Neuronal stem cell (in vitro differentiated cells): ENCODE data around the gene HCFC2.
"Not testable (repeated sequence)": the region's sequence is repeated elsewhere in the genome, so short reads cannot be mapped to it uniquely, and the experiment has no call there.

ENCODE experiments used
- DNase-seq: peaks from one replicate; pipeline ENCODE4 v3.0.0-alpha.2; 2013; ENCODE audit warnings: low spot score
- H2AFZ ChIP-seq: one replicate; pipeline ENCODE4 v1.6.1; 2013; ENCODE audit warnings: mild to moderate bottlenecking, low read length, inconsistent platforms
- H2AK5ac ChIP-seq: 2 replicates; pipeline ENCODE4 v1.6.1; 2013; ENCODE audit warnings: low read depth, mild to moderate bottlenecking, inconsistent platforms, low read length, moderate library complexity, mixed read lengths
- H2BK120ac ChIP-seq: 2 replicates; pipeline ENCODE4 v1.6.1; 2013; ENCODE audit warnings: low read depth, mild to moderate bottlenecking, inconsistent platforms, low read length, moderate library complexity, mixed read lengths
- H2BK12ac ChIP-seq: one replicate; pipeline ENCODE4 v1.6.1; 2013; ENCODE audit warnings: low read length, inconsistent platforms
- H2BK15ac ChIP-seq: 2 replicates; pipeline ENCODE4 v1.6.1; 2013; ENCODE audit warnings: mild to moderate bottlenecking, low read length, inconsistent platforms, mixed read lengths
- H2BK5ac ChIP-seq: one replicate; pipeline ENCODE4 v1.6.1; 2013; ENCODE audit warnings: inconsistent platforms, mild to moderate bottlenecking, low read length, moderate library complexity
- H3K14ac ChIP-seq: one replicate; pipeline ENCODE4 v1.6.1; 2013; ENCODE audit warnings: low read length, inconsistent platforms
- H3K18ac ChIP-seq: 2 replicates; pipeline ENCODE4 v1.6.1; 2013; ENCODE audit warnings: low read length, inconsistent platforms
- H3K23ac ChIP-seq: 2 replicates; pipeline ENCODE4 v1.6.1; 2013; ENCODE audit warnings: low read depth, mild to moderate bottlenecking, mixed read lengths, low read length, inconsistent platforms; ENCODE audit not compliant: poor library complexity
- H3K27ac ChIP-seq: replicated peaks from 3 replicates; pipeline ENCODE4 v1.5.1; 2013; ENCODE audit warnings: low read length, inconsistent platforms
- H3K27me3 ChIP-seq, 3 experiments: 2 replicates each; pipeline ENCODE4 v1.6.1; 2013; ENCODE audit warnings: low read length in 3 of 3, mild to moderate bottlenecking in 2 of 3, inconsistent platforms in 1 of 3, low read depth in 1 of 3, mixed read lengths in 1 of 3, moderate library complexity in 1 of 3; ENCODE audit not compliant: control insufficient read depth in 3 of 3, insufficient read depth in 3 of 3
- H3K36me3 ChIP-seq, 2 donors: replicated peaks in 1 of 2; 2 replicates each; pipeline ENCODE4 v1.6.1; 2013; ENCODE audit warnings: low read length in 2 of 2; ENCODE audit not compliant: control insufficient read depth in 2 of 2, insufficient read depth in 2 of 2
- H3K4ac ChIP-seq: 2 replicates; pipeline ENCODE4 v1.6.1; 2013; ENCODE audit warnings: inconsistent platforms, mild to moderate bottlenecking, low read length, moderate library complexity
- H3K4me1 ChIP-seq, 2 donors: 1 replicate in 1 of 2; 2 replicates in 1 of 2; pipeline ENCODE4 v1.6.1; 2013; ENCODE audit warnings: low read length in 2 of 2, low read depth in 1 of 2; ENCODE audit not compliant: control insufficient read depth in 2 of 2, insufficient read depth in 1 of 2
- H3K4me2 ChIP-seq: one replicate; pipeline ENCODE4 v1.6.1; 2013; ENCODE audit warnings: mild to moderate bottlenecking, low read length, inconsistent platforms; ENCODE audit not compliant: insufficient read depth, poor library complexity, severe bottlenecking
- H3K4me3 ChIP-seq, 2 donors: 2 replicates each; pipeline ENCODE4 v1.5.1; 2013; ENCODE audit warnings: low read length in 2 of 2, mild to moderate bottlenecking in 2 of 2, inconsistent platforms in 1 of 2, moderate library complexity in 1 of 2
- H3K79me1 ChIP-seq: one replicate; pipeline ENCODE4 v1.6.1; 2013; ENCODE audit warnings: low read depth, mild to moderate bottlenecking, inconsistent platforms, low read length, moderate library complexity
- H3K9ac ChIP-seq: one replicate; pipeline ENCODE4 v1.6.1; 2013; ENCODE audit warnings: mild to moderate bottlenecking, low read depth, low read length, inconsistent platforms; ENCODE audit not compliant: poor library complexity
- H3K9me3 ChIP-seq, 2 donors: replicated peaks in 1 of 2; 2 replicates each; pipeline versions ENCODE3 to v1.6.1; 2013; ENCODE audit warnings: low read length in 2 of 2, mild to moderate bottlenecking in 2 of 2, inconsistent platforms in 1 of 2, low read depth in 1 of 2, mixed read lengths in 1 of 2, moderate library complexity in 1 of 2; ENCODE audit not compliant: control insufficient read depth in 2 of 2, insufficient read depth in 1 of 2
- H4K8ac ChIP-seq: one replicate; pipeline ENCODE4 v1.6.1; 2013; ENCODE audit warnings: low read depth, mild to moderate bottlenecking, inconsistent platforms, low read length, moderate library complexity
- H4K91ac ChIP-seq: one replicate; pipeline ENCODE4 v1.6.1; 2013; ENCODE audit warnings: low read length, low read depth, mild to moderate bottlenecking, inconsistent platforms; ENCODE audit not compliant: poor library complexity
- WGBS, 2 donors: extraction: QIAGEN DNeasy Blood & Tissue Kit; methylation state at CpG; one replicate each; pipeline ENCODE4 v1.1.7; 2013; ENCODE audit warnings: missing lambda C conversion rate in 2 of 2, mixed read lengths in 1 of 2; ENCODE audit not compliant: insufficient read length in 2 of 2, insufficient replicate concordance in 1 of 2; ENCODE audit errors: extremely low coverage in 2 of 2; 5-methylcytosine and 5-hydroxymethylcytosine counted together

HCFC2 gene

GRCh38 chr12:104036143-104036542, 28.2 kb upstream of the HCFC2 start:
- not testable (repeated sequence) for H2AFZ ChIP-seq, H3K9ac ChIP-seq, H3K27me3 ChIP-seq, H3K4me1 ChIP-seq, H3K23ac ChIP-seq, H2BK12ac ChIP-seq, H3K4me2 ChIP-seq, H3K79me1 ChIP-seq, H3K36me3 ChIP-seq, H3K4me3 ChIP-seq, H3K9me3 ChIP-seq, H2AK5ac ChIP-seq, H3K14ac ChIP-seq, H4K91ac ChIP-seq, H3K4ac ChIP-seq, H3K27ac ChIP-seq, H4K8ac ChIP-seq, H2BK15ac ChIP-seq, H2BK120ac ChIP-seq, H2BK5ac ChIP-seq, H3K18ac ChIP-seq, DNase-seq
- WGBS, 2 donors, result no CpG with 5 or more reads among the region's 2 CpGs

- H4K91ac ChIP-seq, H2BK15ac ChIP-seq, H2BK120ac ChIP-seq, H3K9ac ChIP-seq, H3K27ac ChIP-seq, H3K4ac ChIP-seq, H3K18ac ChIP-seq, H4K8ac ChIP-seq, H3K23ac ChIP-seq, H3K4me2 ChIP-seq, H2BK5ac ChIP-seq, H2AK5ac ChIP-seq, H3K79me1 ChIP-seq, H3K4me3 ChIP-seq, H3K36me3 ChIP-seq, H2AFZ ChIP-seq, H3K4me1 ChIP-seq, H3K14ac ChIP-seq, DNase-seq, H3K9me3 ChIP-seq, H2BK12ac ChIP-seq: not testable (repeated sequence)
- peaks cover 0 to 13% (median 0%) of the 10 kb centered on the region in 3 experiments for H3K27me3 ChIP-seq
- no CpG with 5 or more reads among the region's 1 CpG for WGBS, 2 donors
These were observed 24.6 kb upstream of the HCFC2 start for GRCh38 chr12:104039769-104040168.

GRCh38 chr12:104042580-104042979, 21.8 kb upstream of the HCFC2 start:
- H3K9ac ChIP-seq, result no peak overlapping the region
- no peak overlapping the region for H3K4ac ChIP-seq
- H3K14ac ChIP-seq, result no peak overlapping the region
- no CpG with 5 or more reads among the region's 1 CpG for WGBS, 2 donors
- peak overlapping the region; percentile 58 for H2AK5ac ChIP-seq
- H2BK120ac ChIP-seq, result no peak overlapping the region
- no peak overlapping the region for H3K27ac ChIP-seq
- H2AFZ ChIP-seq, result no peak overlapping the region
- H2BK5ac ChIP-seq, result no peak overlapping the region
- DNase-seq, result no peak
- H3K36me3 ChIP-seq, result no peaks in the 10 kb centered on the region
- peak overlapping the region; percentile 24 for H3K18ac ChIP-seq
- H3K4me2 ChIP-seq, result no peak overlapping the region
- H2BK12ac ChIP-seq, result no peak overlapping the region
- no peak overlapping the region for H2BK15ac ChIP-seq
- H4K8ac ChIP-seq, result no peak overlapping the region
- no peaks in the 10 kb centered on the region for H3K4me1 ChIP-seq
- H3K27me3 ChIP-seq, result peaks cover 0 to 17% (median 0%) of the 10 kb centered on the region in 3 experiments
- no peak overlapping the region for H3K23ac ChIP-seq
- H3K4me3 ChIP-seq, result no peak overlapping the region
- no peaks in the 10 kb centered on the region for H3K79me1 ChIP-seq
- H3K9me3 ChIP-seq, result peaks cover 0 to 3% of the 10 kb centered on the region in 2 donors
- H4K91ac ChIP-seq, result no peak overlapping the region

- Histone ChIP-seq H2AK5ac (no peak overlapping the region), H2BK120ac (no peak overlapping the region), H2BK5ac (no peak overlapping the region), H2BK12ac (no peak overlapping the region), H3K9ac (no peak overlapping the region), H3K9me3 (peaks cover 0 to 3% of the 10 kb centered on the region in 2 donors), H3K4me3 (no peak overlapping the region), H3K36me3 (no peaks in the 10 kb centered on the region), H4K91ac (no peak overlapping the region), H3K4ac (no peak overlapping the region), H3K23ac (no peak overlapping the region), H3K79me1 (no peaks in the 10 kb centered on the region), H3K27me3 (peaks cover 0 to 33% (median 0%) of the 10 kb centered on the region in 3 experiments), H2BK15ac (no peak overlapping the region), H3K27ac (no peak overlapping the region), H3K4me2 (no peak overlapping the region), H3K18ac (no peak overlapping the region), H4K8ac (no peak overlapping the region), H3K4me1 (no peaks in the 10 kb centered on the region), H3K14ac (no peak overlapping the region), H2AFZ (no peak overlapping the region)
- no CpG with 5 or more reads among the region's 3 CpGs for WGBS, 2 donors
- DNase-seq, result no peak
These were observed 20.2 kb upstream of the HCFC2 start for GRCh38 chr12:104044158-104044557.
